GM10847 (cell line): ENCODE measurements around the gene SLC4A9.

Experiments used
- POLR2A ChIP-seq: IDR thresholded peaks from 2 replicates; pipeline ENCODE4 v1.6.1; 2011; ENCODE audit not compliant: insufficient read length; ENCODE audit errors: extremely low read depth

SLC4A9 gene

GRCh38 chr5:140347360-140347759, 12.6 kb upstream of the SLC4A9 start:
- no peak for TF ChIP-seq POLR2A

- TF ChIP-seq POLR2A: no peak
Observed at GRCh38 chr5:140348104-140348503, 11.9 kb upstream of the SLC4A9 start.

GRCh38 chr5:140349244-140349643, 10.8 kb upstream of the SLC4A9 start:
- TF ChIP-seq POLR2A: no peak

GRCh38 chr5:140351609-140352334, 8.2 kb upstream of the SLC4A9 start:
- TF ChIP-seq POLR2A: no peak

GRCh38 chr5:140355546-140355945, 4.4 kb upstream of the SLC4A9 start:
- TF ChIP-seq POLR2A: no peak

GRCh38 chr5:140356853-140357725, 2.9 kb upstream of the SLC4A9 start:
- no peak for TF ChIP-seq POLR2A

GRCh38 chr5:140357726-140358093, 2.3 kb upstream of the SLC4A9 start:
- TF ChIP-seq POLR2A: no peak

- no peak for TF ChIP-seq POLR2A
Observed at GRCh38 chr5:140358738-140359310, 1.2 kb upstream of the SLC4A9 start.

- TF ChIP-seq POLR2A: no peak
Observed at GRCh38 chr5:140360681-140361479, 886 bp downstream of the SLC4A9 start.

GRCh38 chr5:140361901-140362300, 1.9 kb downstream of the SLC4A9 start:
- no peak for TF ChIP-seq POLR2A

- TF ChIP-seq POLR2A: no peak
Observed at GRCh38 chr5:140362311-140362710, 2.3 kb downstream of the SLC4A9 start.

GRCh38 chr5:140362875-140363630, 3.1 kb downstream of the SLC4A9 start:
- no peak for TF ChIP-seq POLR2A

GRCh38 chr5:140363631-140364471, 3.9 kb downstream of the SLC4A9 start:
- no peak for TF ChIP-seq POLR2A

GRCh38 chr5:140364472-140364765, 4.4 kb downstream of the SLC4A9 start:
- no peak for TF ChIP-seq POLR2A
